GM10266 (cell line): ENCODE measurements around the gene MYNN.

Experiments used
- DNase-seq: peaks from one replicate; pipeline ENCODE4 v3.0.0; 2012; ENCODE audit errors: extremely low spot score
- CTCF ChIP-seq: IDR thresholded peaks from 2 replicates; pipeline ENCODE4 v1.5.1; 2012; ENCODE audit warnings: mild to moderate bottlenecking, low read depth; ENCODE audit not compliant: control insufficient read depth, insufficient read depth; ENCODE audit errors: missing control alignments

The MYNN gene

GRCh38 chr3:169804681-169805080, 31.5 kb downstream of the MYNN start:
- no peak for TF ChIP-seq CTCF

GRCh38 chr3:169809230-169809795, 36.1 kb downstream of the MYNN start:
- no peak for TF ChIP-seq CTCF
- DNase-seq, result no peak

More at GRCh38 chr3:169804681-169805080, 31.5 kb downstream of the MYNN start:
- no peak for DNase-seq

GRCh38 chr3:169811631-169812331, 38.6 kb downstream of the MYNN start:
- TF ChIP-seq CTCF, result no peak
- peak; percentile 43 for DNase-seq

- no peak for TF ChIP-seq CTCF
- peak; percentile 87 for DNase-seq
Measured at GRCh38 chr3:169812332-169813235, 39.4 kb downstream of the MYNN start, which contains the start of the genes LRRC34 and LRRIQ4. Gene LRRC34 (minus strand): TSS chr3:169812904. CDS start chr3:169812548, 356 bp downstream. Gene LRRIQ4 (plus strand): TSS chr3:169812870. CDS start chr3:169821922, 9,052 bp downstream.

GRCh38 chr3:169813278-169813677, 40.1 kb downstream of the MYNN start:
- TF ChIP-seq CTCF, result no peak
- DNase-seq, result no peak

- peak; percentile 84 for TF ChIP-seq CTCF
Measured at GRCh38 chr3:169813757-169814517, 40.7 kb downstream of the MYNN start.

More at GRCh38 chr3:169813757-169814517, 40.7 kb downstream of the MYNN start:
- peak; percentile 80 for DNase-seq
